Activated T-helper 1 cell treated with anti-CD3 and anti-CD28 coated beads, Interleukin-2, amount 50 U/mL, for 16 hours (primary cell): Measurements from ENCODE around the gene EOLA1.
"Not testable (repeated sequence)": the region's sequence is repeated elsewhere in the genome, so short reads cannot be mapped to it uniquely, and the experiment has no call there.

Experiments
- DNase-seq, 2 donors: peaks; one replicate each; pipeline ENCODE4 v3.0.0-alpha.2; 2020; ENCODE audit warnings: low read depth in 1 of 2, low spot score in 1 of 2

EOLA1 gene

GRCh38 chrX:149513825-149514428, 26.9 kb upstream of the EOLA1 start:
- DNase-seq, result no peak

- DNase-seq, result no peak
Measured at GRCh38 chrX:149515954-149516602, 24.7 kb upstream of the EOLA1 start.

GRCh38 chrX:149516604-149517003, 24.2 kb upstream of the EOLA1 start:
- DNase-seq, result no peak

GRCh38 chrX:149517308-149517707, 23.5 kb upstream of the EOLA1 start:
- DNase-seq, result no peak

GRCh38 chrX:149518236-149518635, 22.6 kb upstream of the EOLA1 start:
- no peak for DNase-seq

- DNase-seq, result not testable (repeated sequence)
Measured at GRCh38 chrX:149520636-149521277, 20.1 kb upstream of the EOLA1 start.

GRCh38 chrX:149521438-149521837, 19.4 kb upstream of the EOLA1 start:
- DNase-seq, result no peak

- DNase-seq, result no peak
Measured at GRCh38 chrX:149522916-149523315, 17.9 kb upstream of the EOLA1 start.

GRCh38 chrX:149525389-149525788, 15.4 kb upstream of the EOLA1 start:
- DNase-seq, result peak; percentile 19 to 40

GRCh38 chrX:149525903-149526302, 14.9 kb upstream of the EOLA1 start:
- DNase-seq, result not testable (repeated sequence)

GRCh38 chrX:149526318-149527033, 14.3 kb upstream of the EOLA1 start:
- DNase-seq, result not testable (repeated sequence)

GRCh38 chrX:149527705-149528104, 13.1 kb upstream of the EOLA1 start:
- no peak for DNase-seq

GRCh38 chrX:149528381-149528780, 12.4 kb upstream of the EOLA1 start:
- no peak for DNase-seq

GRCh38 chrX:149531599-149531998, 9.2 kb upstream of the EOLA1 start:
- DNase-seq, result no peak

GRCh38 chrX:149532868-149533267, 7.9 kb upstream of the EOLA1 start:
- not testable (repeated sequence) for DNase-seq

- DNase-seq, result not testable (repeated sequence)
Measured at GRCh38 chrX:149533999-149534398, 6.8 kb upstream of the EOLA1 start.

GRCh38 chrX:149534926-149535602, 5.7 kb upstream of the EOLA1 start:
- not testable (repeated sequence) for DNase-seq

- DNase-seq, result not testable (repeated sequence)
Measured at GRCh38 chrX:149537474-149537873, 3.3 kb upstream of the EOLA1 start.

- DNase-seq, result peak; percentile 68
Measured at GRCh38 chrX:149539283-149540130, 1.3 kb upstream of the EOLA1 start.

- peak; percentile 77 to 79 for DNase-seq
Measured at GRCh38 chrX:149540131-149540620, 636 bp upstream of the EOLA1 start.
